Measurements from ENCODE around the gene GPR107.

DNA sequence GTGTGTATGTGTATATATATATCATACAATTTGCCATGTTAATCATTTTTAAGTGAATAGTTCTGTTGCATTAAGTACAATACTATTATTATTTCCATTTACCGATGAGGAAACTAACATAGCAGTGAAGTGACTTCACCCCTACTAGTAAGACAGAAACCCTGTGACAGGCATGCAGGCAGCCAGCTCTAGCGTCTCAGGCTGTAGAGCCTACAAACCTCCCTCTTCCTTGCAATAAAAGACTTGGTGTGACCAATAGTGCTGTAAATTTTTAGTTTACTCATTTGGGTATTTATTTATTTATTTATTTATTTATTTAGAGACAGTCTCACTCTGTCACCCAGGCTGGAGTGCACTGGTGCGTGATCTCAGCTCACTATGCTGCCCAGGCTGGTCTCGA is 35.4 kb upstream of the GPR107 start:
- TF ChIP-seq POLR2AphosphoS5 (IDR thresholded peaks at IDR 0.05; ENCODE audit: borderline replicate concordance, low read depth, low read length) (no peak), EZH2 (IDR thresholded peaks at IDR 0.05) (no peak), FOXP2 (optimal IDR thresholded peaks at IDR 0.05; ENCODE audit: control extremely low read depth, extremely low read length, insufficient read depth) (no peak)
